DND-41 (cell line): ENCODE measurements around the gene HPS3.

ENCODE experiments used
- ATAC-seq: fragments of 200-7000 bp; cut with Tn5 transposase; 3 replicates; pipeline ENCODE4 v1.9.1; 2021; ENCODE audit warnings: low read depth; ENCODE audit not compliant: insufficient read depth
- DNase-seq: peaks from one replicate; pipeline ENCODE4 v3.0.0-alpha.2; 2020
- H2AFZ ChIP-seq: 2 replicates; pipeline ENCODE4 v1.6.0; 2012; ENCODE audit warnings: low read depth, low read length
- H3K27ac ChIP-seq: 2 replicates; pipeline ENCODE4 v1.5.1; 2012; ENCODE audit warnings: low read length, inconsistent platforms
- H3K27me3 ChIP-seq: fragments of 200-600 bp; sonication (generic); 2 replicates; pipeline ENCODE4 v1.6.0; 2012; ENCODE audit warnings: low read length, mild to moderate bottlenecking, inconsistent platforms; ENCODE audit not compliant: insufficient read depth, poor library complexity
- H3K36me3 ChIP-seq: 2 replicates; pipeline ENCODE4 v1.5.1; 2012; ENCODE audit warnings: low read length, inconsistent platforms; ENCODE audit not compliant: insufficient read depth
- H3K4me1 ChIP-seq: 2 replicates; pipeline ENCODE4 v1.5.1; 2012; ENCODE audit warnings: mild to moderate bottlenecking, low read length; ENCODE audit not compliant: insufficient read depth
- H3K4me2 ChIP-seq: 2 replicates; pipeline ENCODE4 v1.6.0; 2012; ENCODE audit warnings: mild to moderate bottlenecking, moderate library complexity, low read length, inconsistent platforms; ENCODE audit not compliant: insufficient read depth
- H3K4me3 ChIP-seq, 2 experiments: fragments of 200-600 bp in 1 of 2; shearing (Covaris generic) in 1 of 2; 2 replicates each; pipeline ENCODE4 v1.5.1; 2012 to 2016; ENCODE audit warnings: inconsistent platforms in 2 of 2, low read length in 2 of 2, mild to moderate bottlenecking in 2 of 2, low read depth in 1 of 2, moderate library complexity in 1 of 2
- H3K79me2 ChIP-seq: 2 replicates; pipeline ENCODE4 v1.6.0; 2012; ENCODE audit warnings: low read length, inconsistent platforms; ENCODE audit not compliant: insufficient read depth
- H3K9ac ChIP-seq: 2 replicates; pipeline ENCODE4 v1.6.0; 2012; ENCODE audit warnings: low read depth, mild to moderate bottlenecking, inconsistent platforms, low read length, moderate library complexity
- H3K9me3 ChIP-seq: 2 replicates; pipeline ENCODE4 v1.5.1; 2012; ENCODE audit warnings: low read length, moderate library complexity, mild to moderate bottlenecking, inconsistent platforms; ENCODE audit not compliant: insufficient read depth, severe bottlenecking
- H4K20me1 ChIP-seq: 2 replicates; pipeline ENCODE4 v1.6.0; 2012; ENCODE audit warnings: low read length; ENCODE audit not compliant: insufficient read depth
- EZH2 ChIP-seq: IDR thresholded peaks from 3 replicates; pipeline ENCODE4 v1.6.1; 2012; ENCODE audit warnings: borderline replicate concordance, low read depth, mild to moderate bottlenecking, moderate library complexity, low read length, inconsistent platforms; ENCODE audit not compliant: severe bottlenecking
- TF ChIP-seq, protein P1 (sequence below): IDR thresholded peaks from 2 replicates; pipeline ENCODE4 v1.5.1; 2012; ENCODE audit warnings: borderline replicate concordance, low read length, moderate library complexity, mild to moderate bottlenecking; ENCODE audit not compliant: poor library complexity, severe bottlenecking; ENCODE audit errors: extremely low read depth

Gene HPS3

GRCh38 chr3:149150436-149150835 is 21.0 kb downstream of the HPS3 start:
- Histone ChIP-seq H3K79me2 (no peaks in the 10 kb centered on the region), H3K4me2 (no peak overlapping the region), H3K27ac (no peak overlapping the region), H2AFZ (no peak overlapping the region), H3K4me3 (no peak overlapping the region), H3K9ac (no peak overlapping the region), H3K9me3 (no peaks in the 10 kb centered on the region), H3K4me1 (no peaks in the 10 kb centered on the region), H3K27me3 (no peaks in the 10 kb centered on the region), H3K36me3 (peaks cover 65% of the 10 kb centered on the region), H4K20me1 (no peaks in the 10 kb centered on the region)
- ATAC-seq = no peak
- TF ChIP-seq, protein P1, sequence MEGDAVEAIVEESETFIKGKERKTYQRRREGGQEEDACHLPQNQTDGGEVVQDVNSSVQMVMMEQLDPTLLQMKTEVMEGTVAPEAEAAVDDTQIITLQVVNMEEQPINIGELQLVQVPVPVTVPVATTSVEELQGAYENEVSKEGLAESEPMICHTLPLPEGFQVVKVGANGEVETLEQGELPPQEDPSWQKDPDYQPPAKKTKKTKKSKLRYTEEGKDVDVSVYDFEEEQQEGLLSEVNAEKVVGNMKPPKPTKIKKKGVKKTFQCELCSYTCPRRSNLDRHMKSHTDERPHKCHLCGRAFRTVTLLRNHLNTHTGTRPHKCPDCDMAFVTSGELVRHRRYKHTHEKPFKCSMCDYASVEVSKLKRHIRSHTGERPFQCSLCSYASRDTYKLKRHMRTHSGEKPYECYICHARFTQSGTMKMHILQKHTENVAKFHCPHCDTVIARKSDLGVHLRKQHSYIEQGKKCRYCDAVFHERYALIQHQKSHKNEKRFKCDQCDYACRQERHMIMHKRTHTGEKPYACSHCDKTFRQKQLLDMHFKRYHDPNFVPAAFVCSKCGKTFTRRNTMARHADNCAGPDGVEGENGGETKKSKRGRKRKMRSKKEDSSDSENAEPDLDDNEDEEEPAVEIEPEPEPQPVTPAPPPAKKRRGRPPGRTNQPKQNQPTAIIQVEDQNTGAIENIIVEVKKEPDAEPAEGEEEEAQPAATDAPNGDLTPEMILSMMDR = no peak
- TF ChIP-seq EZH2 = no peak
- no peak for DNase-seq

- no peak overlapping the region for H3K4me2 ChIP-seq
- H4K20me1 ChIP-seq = no peaks in the 10 kb centered on the region
- no peaks in the 10 kb centered on the region for H3K27me3 ChIP-seq
- no peak for DNase-seq
- H3K4me3 ChIP-seq = no peak overlapping the region
- H3K27ac ChIP-seq = no peak overlapping the region
- ATAC-seq = no peak
- no peak overlapping the region for H3K9ac ChIP-seq
- no peaks in the 10 kb centered on the region for H3K4me1 ChIP-seq
- H3K36me3 ChIP-seq = peaks cover 64% of the 10 kb centered on the region
- TF ChIP-seq EZH2 = no peak
- TF ChIP-seq, protein P1 = no peak
- no peak overlapping the region for H2AFZ ChIP-seq
- no peaks in the 10 kb centered on the region for H3K9me3 ChIP-seq
- no peaks in the 10 kb centered on the region for H3K79me2 ChIP-seq
Observed at GRCh38 chr3:149151843-149152242, 22.4 kb downstream of the HPS3 start.

DNA sequence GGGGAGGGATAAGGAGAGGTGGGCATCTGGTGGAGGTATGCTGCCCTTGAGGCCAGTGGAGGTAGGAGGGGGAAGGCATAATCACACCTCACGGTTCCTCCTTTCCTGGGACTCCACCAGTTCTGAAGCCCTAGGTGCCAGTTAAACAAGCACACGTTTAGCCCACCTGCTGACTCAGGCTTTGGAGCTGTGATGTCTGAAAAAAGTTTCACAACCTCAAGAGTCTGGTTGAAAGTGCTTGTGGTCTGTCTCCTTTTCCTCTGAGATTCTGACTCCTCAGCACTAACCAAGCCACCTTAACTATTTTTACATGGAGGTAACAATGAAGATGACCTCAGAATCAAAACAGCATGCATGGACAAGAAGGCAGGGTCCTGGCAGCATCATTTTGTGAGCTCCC is 23.0 kb downstream of the HPS3 start:
- no peak overlapping the region for H3K27ac ChIP-seq
- H4K20me1 ChIP-seq = no peaks in the 10 kb centered on the region
- no peak overlapping the region for H3K4me3 ChIP-seq
- no peak overlapping the region for H3K4me2 ChIP-seq
- DNase-seq (no peak), ATAC-seq (peak; percentile 40; the same call in 1 of the 3 replicates)
- H3K4me1 ChIP-seq = no peaks in the 10 kb centered on the region
- no peaks in the 10 kb centered on the region for H3K9me3 ChIP-seq
- TF ChIP-seq, protein P1 = no peak
- no peak for TF ChIP-seq EZH2
- no peak overlapping the region for H2AFZ ChIP-seq
- no peak overlapping the region for H3K9ac ChIP-seq
- H3K36me3 ChIP-seq = peaks cover 64% of the 10 kb centered on the region
- no peaks in the 10 kb centered on the region for H3K79me2 ChIP-seq
- H3K27me3 ChIP-seq = no peaks in the 10 kb centered on the region

DNA sequence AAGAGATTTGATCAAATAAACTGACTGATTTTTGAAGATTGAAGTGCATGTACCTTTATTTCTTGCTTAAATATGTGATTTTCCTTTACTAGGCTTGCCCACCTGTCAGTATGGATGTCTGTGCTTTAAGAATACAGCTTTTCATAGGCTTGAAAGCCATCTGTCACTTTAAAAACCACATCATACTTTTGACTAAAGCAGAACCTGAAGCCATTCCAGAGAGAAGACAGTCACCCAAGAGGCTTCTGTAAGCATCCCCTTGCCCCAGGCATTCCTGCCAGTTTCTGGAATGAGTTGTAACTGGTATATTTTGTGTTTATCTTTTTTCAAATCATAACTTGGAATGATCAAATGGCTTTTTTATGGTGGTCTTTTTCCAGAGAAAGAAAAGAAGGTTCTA is 24.0 kb downstream of the HPS3 start:
- DNase-seq (no peak), ATAC-seq (no peak)
- TF ChIP-seq, protein P1 = no peak
- no peak for TF ChIP-seq EZH2
- Histone ChIP-seq H2AFZ (no peak overlapping the region), H3K4me2 (no peak overlapping the region), H4K20me1 (no peaks in the 10 kb centered on the region), H3K9me3 (no peaks in the 10 kb centered on the region), H3K79me2 (no peaks in the 10 kb centered on the region), H3K9ac (no peak overlapping the region), H3K36me3 (peaks cover 68% of the 10 kb centered on the region), H3K27ac (no peak overlapping the region), H3K27me3 (no peaks in the 10 kb centered on the region), H3K4me1 (no peaks in the 10 kb centered on the region), H3K4me3 (no peak overlapping the region)
